HG03342 (cell line): ENCODE data around the gene LMO7.

Experiments
- ATAC-seq: cut with Tn5 transposase; IDR thresholded peaks from one replicate; pipeline ENCODE4 v1.9.1; 2021; ENCODE audit warnings: mild to moderate bottlenecking, moderate library complexity; ENCODE audit not compliant: unreplicated experiment

The LMO7 gene

GRCh38 chr13:75796825-75797224 is 160.7 kb downstream of the LMO7 start:
- no peak for ATAC-seq

GRCh38 chr13:75797239-75797638 is 161.1 kb downstream of the LMO7 start:
- ATAC-seq, result no peak

GRCh38 chr13:75797719-75798118 is 161.6 kb downstream of the LMO7 start:
- no peak for ATAC-seq

- ATAC-seq, result no peak
These were observed 162.5 kb downstream of the LMO7 start for GRCh38 chr13:75798353-75799255.

- ATAC-seq, result no peak
These were observed 164.4 kb downstream of the LMO7 start for GRCh38 chr13:75800545-75800944.

- no peak for ATAC-seq
These were observed 165.3 kb downstream of the LMO7 start for GRCh38 chr13:75801388-75801945.

- ATAC-seq, result no peak
These were observed 166.0 kb downstream of the LMO7 start for GRCh38 chr13:75802161-75802560.

- ATAC-seq, result peak; percentile 62
These were observed 167.1 kb downstream of the LMO7 start for GRCh38 chr13:75803164-75803611.

- no peak for ATAC-seq
These were observed 167.9 kb downstream of the LMO7 start for GRCh38 chr13:75804054-75804453.

- no peak for ATAC-seq
These were observed 168.5 kb downstream of the LMO7 start for GRCh38 chr13:75804605-75805004.

GRCh38 chr13:75806117-75806516 is 170.0 kb downstream of the LMO7 start:
- no peak for ATAC-seq

GRCh38 chr13:75811361-75811760 is 175.2 kb downstream of the LMO7 start:
- no peak for ATAC-seq

GRCh38 chr13:75811841-75812240 is 175.7 kb downstream of the LMO7 start:
- ATAC-seq, result no peak

GRCh38 chr13:75812751-75813181 is 176.6 kb downstream of the LMO7 start:
- no peak for ATAC-seq

- no peak for ATAC-seq
These were observed 177.2 kb downstream of the LMO7 start for GRCh38 chr13:75813323-75813722.

GRCh38 chr13:75818179-75818967 is 182.2 kb downstream of the LMO7 start:
- ATAC-seq, result no peak

GRCh38 chr13:75818968-75819225 is 182.8 kb downstream of the LMO7 start:
- ATAC-seq, result no peak

- ATAC-seq, result no peak
These were observed 189.0 kb downstream of the LMO7 start for GRCh38 chr13:75825161-75825560.

GRCh38 chr13:75825594-75825993 is 189.5 kb downstream of the LMO7 start:
- no peak for ATAC-seq

GRCh38 chr13:75826391-75826790 is 190.3 kb downstream of the LMO7 start:
- ATAC-seq, result no peak

GRCh38 chr13:75829830-75830229 is 193.7 kb downstream of the LMO7 start:
- no peak for ATAC-seq

- ATAC-seq, result no peak
These were observed 194.7 kb downstream of the LMO7 start for GRCh38 chr13:75830842-75831241.
